Thyroid gland (tissue), 4 donors: Measurements from ENCODE around the gene APBA1.

Source experiments
- POLR2A ChIP-seq, 2 donors: fragments of 450-650 bp; IDR thresholded peaks; one replicate each; pipeline ENCODE4 v1.6.1; 2017; ENCODE audit warnings: antibody characterized with exemption in 2 of 2, mild to moderate bottlenecking in 2 of 2, moderate library complexity in 1 of 2
- TF ChIP-seq, protein P1 (sequence below), 6 experiments: fragments of 200-600 bp in 3 of 6; fragments of 450-650 bp in 3 of 6; sonication (generic) in 3 of 6; IDR thresholded peaks; one replicate each; pipeline ENCODE4 v1.5.1; 2016 to 2019; ENCODE audit warnings: antibody characterized with exemption in 6 of 6, mild to moderate bottlenecking in 2 of 6, inconsistent platforms in 1 of 6, moderate library complexity in 1 of 6

GRCh38 chr9:69589156-69589555 is 83.0 kb downstream of the APBA1 start:
- TF ChIP-seq, protein P1, sequence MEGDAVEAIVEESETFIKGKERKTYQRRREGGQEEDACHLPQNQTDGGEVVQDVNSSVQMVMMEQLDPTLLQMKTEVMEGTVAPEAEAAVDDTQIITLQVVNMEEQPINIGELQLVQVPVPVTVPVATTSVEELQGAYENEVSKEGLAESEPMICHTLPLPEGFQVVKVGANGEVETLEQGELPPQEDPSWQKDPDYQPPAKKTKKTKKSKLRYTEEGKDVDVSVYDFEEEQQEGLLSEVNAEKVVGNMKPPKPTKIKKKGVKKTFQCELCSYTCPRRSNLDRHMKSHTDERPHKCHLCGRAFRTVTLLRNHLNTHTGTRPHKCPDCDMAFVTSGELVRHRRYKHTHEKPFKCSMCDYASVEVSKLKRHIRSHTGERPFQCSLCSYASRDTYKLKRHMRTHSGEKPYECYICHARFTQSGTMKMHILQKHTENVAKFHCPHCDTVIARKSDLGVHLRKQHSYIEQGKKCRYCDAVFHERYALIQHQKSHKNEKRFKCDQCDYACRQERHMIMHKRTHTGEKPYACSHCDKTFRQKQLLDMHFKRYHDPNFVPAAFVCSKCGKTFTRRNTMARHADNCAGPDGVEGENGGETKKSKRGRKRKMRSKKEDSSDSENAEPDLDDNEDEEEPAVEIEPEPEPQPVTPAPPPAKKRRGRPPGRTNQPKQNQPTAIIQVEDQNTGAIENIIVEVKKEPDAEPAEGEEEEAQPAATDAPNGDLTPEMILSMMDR (IDR thresholded peaks at IDR 0.05): no peak
- TF ChIP-seq POLR2A (IDR thresholded peaks at IDR 0.05): no peak
